A172 (cell line): ENCODE measurements around the gene OR10A2. TPM values are rescaled to one million over a fixed set of nuclear protein-coding genes. Genes with fewer than 3 reads are reported as not detected.
"Not testable (repeated sequence)": the region's sequence is repeated elsewhere in the genome, so short reads cannot be mapped to it uniquely, and the experiment has no call there.

Experiments
- DNase-seq: peaks from one replicate; pipeline ENCODE4 v3.0.0-alpha.2; 2015; ENCODE audit warnings: low spot score
- total RNA-seq: library from RNA; depleted of rRNA; stranded (reverse); fragments of >200 nt; shearing (Covaris generic); gene quantifications from 2 replicates; pipeline ENCODE4 v1.2.3, GENCODE V29; 2014; rRNA removed

Gene OR10A2
- not detected in 2 replicates for total RNA-seq

DNA sequence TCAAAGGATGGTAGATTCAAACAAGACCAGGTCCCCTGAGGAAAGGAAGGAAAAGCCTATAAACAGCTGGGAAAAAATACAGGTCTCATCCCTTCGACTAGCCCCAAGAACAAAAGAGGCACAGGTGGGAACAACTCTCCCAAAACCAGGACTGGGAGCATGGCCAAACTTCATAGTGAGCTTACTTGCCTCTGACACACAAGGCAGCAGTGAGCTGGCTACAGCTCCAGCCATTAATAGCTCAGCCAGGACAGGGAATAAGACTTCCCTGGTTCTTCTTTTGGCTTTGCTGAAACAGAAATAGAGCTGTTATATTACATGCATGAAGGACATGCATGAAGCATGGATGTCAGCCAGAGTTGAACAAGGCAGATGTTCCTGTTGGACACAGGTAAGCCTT, at the start of gene OR10A2:
Gene OR10A2, plus strand, starts transcription at position 97 of the 400 bp plus-strand sequence. CDS start 6,698 bp downstream, outside the sequence.
- DNase-seq, result no peak

- no peak for DNase-seq
Measured at GRCh38 chr11:6813656-6814055, 49.2 kb upstream of the OR10A2 start.

GRCh38 chr11:6817694-6818093, 45.2 kb upstream of the OR10A2 start:
- DNase-seq, result no peak

- DNase-seq, result no peak
Measured at GRCh38 chr11:6818967-6819366, 43.9 kb upstream of the OR10A2 start.

- no peak for DNase-seq
Measured at GRCh38 chr11:6824136-6824823, 38.6 kb upstream of the OR10A2 start.

GRCh38 chr11:6825231-6825744, 37.6 kb upstream of the OR10A2 start:
- DNase-seq, result peak; percentile 4

DNA sequence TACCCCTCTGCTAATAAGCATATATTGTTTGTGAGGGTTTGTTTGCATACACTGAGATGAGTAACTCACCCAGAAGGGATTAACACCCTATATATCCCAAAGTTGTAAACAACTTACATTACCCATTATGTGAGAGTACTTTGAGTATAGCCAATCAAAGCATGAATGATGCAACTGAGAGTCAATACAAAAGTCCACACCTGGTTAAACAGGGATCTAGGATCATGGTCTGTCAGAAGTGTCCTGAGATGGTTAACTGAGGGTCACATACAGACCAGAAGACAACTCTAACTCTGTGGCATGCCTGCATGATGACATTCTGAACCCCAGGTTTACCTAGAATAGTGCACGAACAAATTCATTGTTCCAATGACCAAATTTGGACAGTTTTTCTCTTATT, 34.8 kb upstream of the OR10A2 start:
- no peak for DNase-seq

- DNase-seq, result no peak
Measured at GRCh38 chr11:6833356-6833755, 29.5 kb upstream of the OR10A2 start.

GRCh38 chr11:6834021-6834420, 28.8 kb upstream of the OR10A2 start:
- DNase-seq, result no peak

DNA sequence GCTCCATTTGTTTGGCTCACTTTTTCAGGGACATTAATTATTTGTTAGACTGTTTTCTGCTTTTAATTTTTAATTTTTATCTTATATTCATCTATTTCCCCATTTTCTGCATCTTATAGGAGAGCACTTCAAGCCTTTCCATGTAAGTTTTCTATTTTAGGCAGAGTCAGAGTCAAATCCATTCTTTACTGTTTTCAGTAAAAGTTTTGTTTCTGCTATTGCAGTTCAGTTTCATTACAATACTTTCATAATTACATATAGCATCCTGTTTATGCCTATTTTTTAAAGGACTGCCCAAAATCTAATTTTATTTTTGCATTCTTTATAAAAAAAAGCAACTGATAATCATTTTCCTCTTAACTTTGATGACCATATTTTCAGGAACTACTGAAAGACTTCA, 21.2 kb upstream of the OR10A2 start:
- DNase-seq, result no peak

DNA sequence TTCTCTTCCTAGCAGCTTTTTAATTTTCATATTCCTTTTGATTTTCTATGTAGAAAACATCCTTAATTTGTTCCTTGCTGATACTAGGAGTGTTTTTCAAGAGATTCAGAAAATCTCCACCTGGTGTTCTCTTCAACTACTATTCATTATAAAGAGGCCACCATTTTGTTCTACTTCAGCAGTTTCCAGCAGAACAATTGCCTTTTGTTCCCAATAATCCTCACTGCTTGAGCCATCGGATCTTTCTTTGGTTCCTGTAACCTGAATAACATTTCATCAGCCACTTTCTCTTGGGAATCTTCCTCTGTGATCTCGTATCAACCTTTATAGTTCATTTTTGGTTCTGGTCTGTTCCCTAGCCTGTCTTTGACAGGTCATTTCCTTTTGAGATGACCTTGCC, 19.2 kb upstream of the OR10A2 start:
- DNase-seq, result no peak

GRCh38 chr11:6844356-6844755, 18.5 kb upstream of the OR10A2 start:
- no peak for DNase-seq

DNA sequence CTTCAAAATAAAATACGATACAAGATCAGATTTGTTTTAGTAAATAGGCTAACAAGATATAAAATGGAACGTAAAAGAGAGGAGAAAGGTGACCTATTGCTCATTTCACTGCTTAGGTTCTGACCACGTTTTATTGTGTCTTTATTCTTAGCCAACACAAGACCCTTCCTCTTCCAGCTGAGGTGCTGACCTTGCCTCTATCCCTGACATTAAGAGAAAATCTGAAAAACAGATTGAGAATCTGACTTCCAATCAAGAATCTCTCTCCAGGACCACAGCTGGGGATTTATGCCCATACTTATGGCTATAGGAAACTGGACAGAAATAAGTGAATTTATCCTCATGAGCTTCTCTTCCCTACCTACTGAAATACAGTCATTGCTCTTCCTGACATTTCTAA, 17.5 kb upstream of the OR10A2 start, which contains the start of gene OR10A5:
Gene OR10A5, plus strand, starts transcription at position 301 of the 400 bp plus-strand sequence. Its CDS starts 0 bp downstream, at position 301.
- DNase-seq, result no peak

DNA sequence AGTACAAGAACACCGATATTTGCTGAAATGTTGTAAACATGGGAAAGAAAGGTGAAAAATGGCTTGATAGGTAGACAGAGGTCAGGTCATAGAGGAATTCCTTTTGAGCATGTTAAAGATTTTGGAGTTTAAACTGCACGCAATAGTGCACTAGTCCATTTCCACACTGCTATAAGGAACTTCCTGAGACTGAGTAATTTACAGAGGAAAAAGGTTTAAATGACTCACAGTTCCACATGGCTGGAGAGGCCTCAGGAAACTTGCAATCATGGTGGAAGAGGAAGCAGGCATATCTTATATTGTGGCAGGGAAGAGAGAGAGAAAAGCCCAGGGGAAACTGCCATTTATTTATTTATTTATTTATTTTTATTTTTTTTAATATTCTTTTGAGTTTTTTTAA, 12.3 kb upstream of the OR10A2 start:
- DNase-seq, result no peak

DNA sequence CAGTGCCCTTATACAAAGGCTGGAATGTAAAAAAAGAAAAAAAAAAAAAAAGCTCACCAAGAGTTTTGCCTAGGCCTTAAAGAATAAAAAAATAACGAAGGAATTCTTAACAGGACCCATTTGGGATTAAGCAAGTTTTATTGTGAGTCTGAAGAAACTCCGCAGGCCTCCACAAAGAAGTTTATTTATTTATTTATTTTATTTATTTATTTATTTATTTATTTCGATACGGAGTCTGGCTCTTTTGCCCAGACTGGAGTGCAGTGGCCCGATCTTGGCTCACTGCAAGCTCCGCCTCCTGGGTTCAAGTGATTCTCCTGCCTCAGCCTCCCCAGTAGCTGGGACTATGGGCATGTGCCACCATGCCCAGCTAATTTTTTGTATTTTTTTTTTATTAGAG, 8.1 kb upstream of the OR10A2 start:
- not testable (repeated sequence) for DNase-seq

GRCh38 chr11:6855971-6856541, 6.8 kb upstream of the OR10A2 start:
- DNase-seq, result peak; percentile 13

DNA sequence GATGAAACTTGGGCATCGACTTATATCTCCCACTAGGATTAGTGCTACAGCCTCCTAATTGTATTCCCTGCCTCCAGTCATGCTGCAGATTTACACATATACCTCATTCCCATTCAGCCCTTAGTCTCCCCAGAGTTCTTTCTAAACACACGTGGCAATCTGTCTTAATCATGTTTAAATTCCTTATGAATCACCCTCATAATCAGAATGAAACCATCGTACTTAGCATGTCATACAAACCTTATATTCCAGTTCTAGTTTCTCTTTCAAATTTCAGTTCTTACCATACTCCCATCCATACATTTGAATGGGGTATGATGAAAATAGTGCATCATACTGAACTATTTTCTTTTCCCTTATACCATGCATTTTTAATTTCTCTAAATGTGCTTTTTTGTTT, 6.0 kb upstream of the OR10A2 start:
- DNase-seq, result no peak

DNA sequence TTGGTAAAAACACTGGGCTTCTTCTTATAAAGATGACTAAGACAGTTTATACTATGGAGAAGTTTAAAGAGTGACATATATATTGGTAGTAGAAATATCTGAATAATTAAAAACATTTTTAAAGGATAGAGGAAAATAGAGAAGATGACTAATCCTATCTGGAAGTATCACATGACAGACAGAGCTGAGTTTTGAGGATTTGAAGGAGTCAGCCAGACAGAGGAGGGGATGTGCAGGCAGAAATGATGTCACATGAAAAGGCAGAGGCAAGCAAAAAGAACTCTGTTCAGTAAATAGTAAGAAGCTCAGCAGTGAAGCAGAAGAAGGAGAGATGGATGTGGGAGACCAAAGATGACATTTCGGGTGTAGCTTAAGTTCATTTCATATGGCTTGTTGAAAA, 1.6 kb downstream of the OR10A2 start:
- DNase-seq, result no peak

DNA sequence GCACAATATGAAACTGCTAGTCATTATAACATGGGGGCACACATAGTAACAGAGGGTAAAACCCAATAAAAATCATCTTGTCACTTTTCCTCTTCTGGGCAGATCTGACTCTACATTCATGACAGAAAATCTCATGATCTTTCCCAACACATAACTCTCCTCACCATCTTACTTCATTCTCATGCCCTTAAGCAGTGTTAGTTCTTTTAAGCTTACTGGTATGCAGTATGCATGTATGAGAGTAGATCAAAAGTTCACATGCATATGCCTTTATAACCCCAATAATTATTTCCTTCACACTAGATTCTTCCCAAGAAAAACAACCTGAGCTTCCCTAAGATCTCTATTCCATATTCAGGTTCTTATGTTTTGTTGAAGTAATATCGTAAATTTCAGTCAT, 8.4 kb downstream of the OR10A2 start:
- no peak for DNase-seq

DNA sequence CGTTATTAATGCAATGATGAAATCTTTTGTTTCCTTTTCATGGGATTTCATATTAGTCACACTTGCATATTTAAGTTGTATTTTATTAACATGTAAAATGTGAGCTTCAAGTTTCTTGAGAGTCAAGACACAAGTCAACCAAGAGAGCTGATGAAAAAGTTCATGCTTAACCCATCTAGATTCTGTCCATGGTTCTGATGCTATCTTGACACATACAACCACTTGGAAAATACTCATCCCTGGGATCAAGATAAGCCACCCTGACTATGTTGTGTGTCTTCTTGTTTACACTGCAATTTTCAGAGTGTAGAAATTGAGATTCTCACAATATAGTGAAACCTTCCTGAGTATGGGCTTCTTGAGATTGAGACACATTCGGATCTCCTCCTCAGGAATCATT, 12.9 kb downstream of the OR10A2 start:
- DNase-seq, result no peak

GRCh38 chr11:6876325-6876724, 13.5 kb downstream of the OR10A2 start, which contains the start of gene OR10A4:
Gene OR10A4, plus strand, starts transcription at chr11:6876625. Its CDS starts 23 bp downstream, at chr11:6876648.
- DNase-seq, result no peak

- no peak for DNase-seq
Measured at GRCh38 chr11:6876914-6877313, 14.1 kb downstream of the OR10A2 start.

DNA sequence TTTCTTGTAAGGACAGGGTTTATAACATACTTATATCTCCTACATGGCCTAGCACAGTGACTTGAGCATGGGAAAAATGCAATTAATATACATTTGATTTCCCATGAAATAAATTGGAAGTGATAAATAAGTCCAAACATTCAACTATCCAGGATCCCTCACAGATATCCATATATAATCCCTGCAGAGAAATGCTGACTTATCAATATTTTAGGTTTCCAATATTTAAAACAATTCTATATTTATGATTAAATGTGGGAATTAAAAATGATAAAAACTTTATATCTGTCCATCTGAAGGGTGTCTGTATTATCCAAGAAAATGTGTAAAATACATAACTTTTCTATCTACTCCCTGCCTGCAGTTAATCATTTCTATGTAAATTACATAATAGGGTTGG, 19.9 kb downstream of the OR10A2 start:
- DNase-seq, result no peak
